T-helper 1 cell treated with Interleukin-12 subunit alpha and Interleukin-12 subunit beta and Interleukin-4 antibody, amounts not matched to agents 30 μg/mL and 1 μg/mL, for 36 hours (primary cell): ENCODE results near the gene BHMT.
"Not testable (repeated sequence)": the region's sequence is repeated elsewhere in the genome, so short reads cannot be mapped to it uniquely, and the experiment has no call there.

Experiments
- H3K27ac Mint-ChIP-seq: one replicate; pipeline ENCODE4 v1.8.0; 2021; ENCODE audit warnings: mild to moderate bottlenecking, mixed read lengths
- H3K27me3 Mint-ChIP-seq: one replicate; pipeline ENCODE4 v1.8.0; 2021; ENCODE audit warnings: low read depth, mixed read lengths
- H3K36me3 Mint-ChIP-seq: one replicate; pipeline ENCODE4 v1.8.0; 2021; ENCODE audit warnings: low read depth, mixed read lengths
- H3K4me1 Mint-ChIP-seq: one replicate; pipeline ENCODE4 v1.8.0; 2021; ENCODE audit warnings: low read depth, mixed read lengths
- H3K4me3 Mint-ChIP-seq: one replicate; pipeline ENCODE4 v1.8.0; 2021; ENCODE audit warnings: mild to moderate bottlenecking, moderate library complexity, mixed read lengths
- H3K9me3 Mint-ChIP-seq: one replicate; pipeline ENCODE4 v1.8.0; 2021; ENCODE audit warnings: mixed read lengths

BHMT gene

GRCh38 chr5:79173626-79174025 lies 62.0 kb downstream of the BHMT start:
- Mint-ChIP-seq H3K4me3 (no peak overlapping the region), H3K36me3 (no peaks in the 10 kb centered on the region), H3K27ac (no peak overlapping the region), H3K9me3 (no peaks in the 10 kb centered on the region), H3K27me3 (no peaks in the 10 kb centered on the region), H3K4me1 (no peaks in the 10 kb centered on the region)

- not testable (repeated sequence) for H3K27me3 Mint-ChIP-seq, H3K9me3 Mint-ChIP-seq, H3K27ac Mint-ChIP-seq, H3K36me3 Mint-ChIP-seq, H3K4me3 Mint-ChIP-seq, H3K4me1 Mint-ChIP-seq
Measured at GRCh38 chr5:79180449-79180848, 68.8 kb downstream of the BHMT start.

GRCh38 chr5:79181419-79182022 lies 69.9 kb downstream of the BHMT start:
- Mint-ChIP-seq H3K36me3 (no peaks in the 10 kb centered on the region), H3K27me3 (peaks cover 7% of the 10 kb centered on the region), H3K27ac (no peak overlapping the region), H3K4me3 (no peak overlapping the region), H3K9me3 (no peaks in the 10 kb centered on the region), H3K4me1 (no peaks in the 10 kb centered on the region)
